ENCODE results near the gene C20orf202. TPM values are rescaled to one million over a fixed set of nuclear protein-coding genes. Genes with fewer than 3 reads are reported as not detected.

C20orf202 gene
- total RNA-seq, 1 experiment from 2014 or later = 0.22 TPM

DNA sequence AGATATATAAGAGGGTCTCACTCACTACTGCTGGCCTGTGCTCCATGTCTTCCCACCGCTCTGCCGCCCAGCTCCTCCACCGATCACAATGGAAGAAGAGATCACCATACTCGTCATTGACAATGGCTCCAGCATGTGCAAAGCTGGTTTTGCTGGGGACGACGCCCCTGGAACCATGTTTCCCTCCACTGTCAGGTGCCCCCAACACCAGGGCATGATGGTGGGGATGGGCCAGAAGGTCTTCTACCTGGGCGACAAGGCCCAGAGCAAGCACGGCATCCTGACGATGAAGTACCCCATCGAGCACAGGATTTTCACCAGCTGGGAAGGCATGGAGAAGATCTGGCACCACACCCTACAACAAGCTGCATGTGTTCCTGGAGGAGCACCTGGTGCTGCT, 42.8 kb upstream of the C20orf202 start:
- TF ChIP-seq JUN (CRISPR knock-in tag; IDR thresholded peaks at IDR 0.05) (no peak), GTF2I (CRISPR knock-in tag; conservative IDR thresholded peaks at IDR 0.05) (no peak), ZNF121 (CRISPR knock-in tag; IDR thresholded peaks at IDR 0.05) (no peak), ELF4 (CRISPR knock-in tag; IDR thresholded peaks at IDR 0.05; ENCODE audit: low read depth) (no peak)
- TF ChIP-seq, protein P1, sequence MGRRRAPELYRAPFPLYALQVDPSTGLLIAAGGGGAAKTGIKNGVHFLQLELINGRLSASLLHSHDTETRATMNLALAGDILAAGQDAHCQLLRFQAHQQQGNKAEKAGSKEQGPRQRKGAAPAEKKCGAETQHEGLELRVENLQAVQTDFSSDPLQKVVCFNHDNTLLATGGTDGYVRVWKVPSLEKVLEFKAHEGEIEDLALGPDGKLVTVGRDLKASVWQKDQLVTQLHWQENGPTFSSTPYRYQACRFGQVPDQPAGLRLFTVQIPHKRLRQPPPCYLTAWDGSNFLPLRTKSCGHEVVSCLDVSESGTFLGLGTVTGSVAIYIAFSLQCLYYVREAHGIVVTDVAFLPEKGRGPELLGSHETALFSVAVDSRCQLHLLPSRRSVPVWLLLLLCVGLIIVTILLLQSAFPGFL (CRISPR knock-in tag; IDR thresholded peaks at IDR 0.05; ENCODE audit: borderline replicate concordance) = no peak
- TF ChIP-seq, protein P2, sequence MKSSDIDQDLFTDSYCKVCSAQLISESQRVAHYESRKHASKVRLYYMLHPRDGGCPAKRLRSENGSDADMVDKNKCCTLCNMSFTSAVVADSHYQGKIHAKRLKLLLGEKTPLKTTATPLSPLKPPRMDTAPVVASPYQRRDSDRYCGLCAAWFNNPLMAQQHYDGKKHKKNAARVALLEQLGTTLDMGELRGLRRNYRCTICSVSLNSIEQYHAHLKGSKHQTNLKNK (CRISPR knock-in tag; IDR thresholded peaks at IDR 0.05) = no peak
- Mint-ChIP-seq H3K9me3 (no peaks in the 10 kb centered on the region), H3K27ac (no peak overlapping the region), H3K4me3 (no peak overlapping the region), H3K36me3 (peaks cover 41% of the 10 kb centered on the region), H3K27me3 (ENCODE audit: low read depth) (no peaks in the 10 kb centered on the region), H3K4me1 (no peaks in the 10 kb centered on the region)
- POLR2A ChIA-PET = no interaction called here
- CTCF ChIA-PET = interaction anchor here (0.5 kb wide), 1 partner anchor 277 kb away, joined by 3 read pairs; no protein-coding TSS in a partner anchor
- ATAC-seq = no peak
- DNase-seq (ENCODE audit: low spot score) = no peak

DNA sequence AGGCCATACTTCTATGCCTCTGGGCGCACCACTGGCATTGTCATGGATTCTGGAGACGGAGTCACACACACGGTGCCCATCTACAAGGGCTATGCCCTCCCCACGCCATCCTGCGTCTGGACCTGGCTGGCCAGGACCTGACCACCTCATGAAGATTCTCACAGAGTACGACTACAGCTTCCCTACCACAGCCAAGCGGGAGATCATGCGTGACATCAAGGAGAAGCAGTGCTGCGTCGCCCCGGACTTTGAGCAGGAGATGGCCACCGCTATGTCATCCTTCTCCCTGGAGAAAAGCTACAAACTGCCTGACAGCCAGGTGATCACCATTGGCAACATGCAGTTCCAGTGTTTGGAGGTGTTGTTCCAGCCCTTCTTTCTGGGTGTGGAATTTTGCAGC, 42.3 kb upstream of the C20orf202 start:
- ChIA-PET POLR2A (no interaction called here), CTCF (interaction anchor here (0.5 kb wide), 1 partner anchor 276 kb away, joined by 3 read pairs; no protein-coding TSS in a partner anchor)
- Mint-ChIP-seq H3K9me3 (no peaks in the 10 kb centered on the region), H3K27me3 (ENCODE audit: low read depth) (no peaks in the 10 kb centered on the region), H3K36me3 (peaks cover 42% of the 10 kb centered on the region), H3K4me1 (no peaks in the 10 kb centered on the region), H3K27ac (no peak overlapping the region), H3K4me3 (no peak overlapping the region)
- no peak for ATAC-seq
- TF ChIP-seq, protein P2 (CRISPR knock-in tag; IDR thresholded peaks at IDR 0.05) = no peak
- TF ChIP-seq RELA (CRISPR knock-in tag; IDR thresholded peaks at IDR 0.05; ENCODE audit: borderline replicate concordance) (no peak), TCF7 (CRISPR knock-in tag; IDR thresholded peaks at IDR 0.05; ENCODE audit: low read depth) (no peak), FOXK1 (CRISPR knock-in tag; IDR thresholded peaks at IDR 0.05) (no peak), GABPB1 (CRISPR knock-in tag; IDR thresholded peaks at IDR 0.05) (no peak), ZNF317 (CRISPR knock-in tag; IDR thresholded peaks at IDR 0.05; ENCODE audit: borderline replicate concordance, low read depth) (no peak), CREM (CRISPR knock-in tag; IDR thresholded peaks at IDR 0.05) (no peak), ZNF263 (CRISPR knock-in tag; IDR thresholded peaks at IDR 0.05; ENCODE audit: low read depth) (no peak), NFATC4 (CRISPR knock-in tag; IDR thresholded peaks at IDR 0.05) (no peak), ELF4 (CRISPR knock-in tag; IDR thresholded peaks at IDR 0.05; ENCODE audit: low read depth) (no peak), NFYB (CRISPR knock-in tag; conservative IDR thresholded peaks at IDR 0.05; ENCODE audit: low read depth) (no peak), EMX1 (CRISPR knock-in tag; IDR thresholded peaks at IDR 0.05) (no peak)
- TF ChIP-seq, protein P3, sequence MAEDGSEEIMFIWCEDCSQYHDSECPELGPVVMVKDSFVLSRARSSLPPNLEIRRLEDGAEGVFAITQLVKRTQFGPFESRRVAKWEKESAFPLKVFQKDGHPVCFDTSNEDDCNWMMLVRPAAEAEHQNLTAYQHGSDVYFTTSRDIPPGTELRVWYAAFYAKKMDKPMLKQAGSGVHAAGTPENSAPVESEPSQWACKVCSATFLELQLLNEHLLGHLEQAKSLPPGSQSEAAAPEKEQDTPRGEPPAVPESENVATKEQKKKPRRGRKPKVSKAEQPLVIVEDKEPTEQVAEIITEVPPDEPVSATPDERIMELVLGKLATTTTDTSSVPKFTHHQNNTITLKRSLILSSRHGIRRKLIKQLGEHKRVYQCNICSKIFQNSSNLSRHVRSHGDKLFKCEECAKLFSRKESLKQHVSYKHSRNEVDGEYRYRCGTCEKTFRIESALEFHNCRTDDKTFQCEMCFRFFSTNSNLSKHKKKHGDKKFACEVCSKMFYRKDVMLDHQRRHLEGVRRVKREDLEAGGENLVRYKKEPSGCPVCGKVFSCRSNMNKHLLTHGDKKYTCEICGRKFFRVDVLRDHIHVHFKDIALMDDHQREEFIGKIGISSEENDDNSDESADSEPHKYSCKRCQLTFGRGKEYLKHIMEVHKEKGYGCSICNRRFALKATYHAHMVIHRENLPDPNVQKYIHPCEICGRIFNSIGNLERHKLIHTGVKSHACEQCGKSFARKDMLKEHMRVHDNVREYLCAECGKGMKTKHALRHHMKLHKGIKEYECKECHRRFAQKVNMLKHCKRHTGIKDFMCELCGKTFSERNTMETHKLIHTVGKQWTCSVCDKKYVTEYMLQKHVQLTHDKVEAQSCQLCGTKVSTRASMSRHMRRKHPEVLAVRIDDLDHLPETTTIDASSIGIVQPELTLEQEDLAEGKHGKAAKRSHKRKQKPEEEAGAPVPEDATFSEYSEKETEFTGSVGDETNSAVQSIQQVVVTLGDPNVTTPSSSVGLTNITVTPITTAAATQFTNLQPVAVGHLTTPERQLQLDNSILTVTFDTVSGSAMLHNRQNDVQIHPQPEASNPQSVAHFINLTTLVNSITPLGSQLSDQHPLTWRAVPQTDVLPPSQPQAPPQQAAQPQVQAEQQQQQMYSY (CRISPR knock-in tag; IDR thresholded peaks at IDR 0.05) = no peak
- TF ChIP-seq, protein P4, sequence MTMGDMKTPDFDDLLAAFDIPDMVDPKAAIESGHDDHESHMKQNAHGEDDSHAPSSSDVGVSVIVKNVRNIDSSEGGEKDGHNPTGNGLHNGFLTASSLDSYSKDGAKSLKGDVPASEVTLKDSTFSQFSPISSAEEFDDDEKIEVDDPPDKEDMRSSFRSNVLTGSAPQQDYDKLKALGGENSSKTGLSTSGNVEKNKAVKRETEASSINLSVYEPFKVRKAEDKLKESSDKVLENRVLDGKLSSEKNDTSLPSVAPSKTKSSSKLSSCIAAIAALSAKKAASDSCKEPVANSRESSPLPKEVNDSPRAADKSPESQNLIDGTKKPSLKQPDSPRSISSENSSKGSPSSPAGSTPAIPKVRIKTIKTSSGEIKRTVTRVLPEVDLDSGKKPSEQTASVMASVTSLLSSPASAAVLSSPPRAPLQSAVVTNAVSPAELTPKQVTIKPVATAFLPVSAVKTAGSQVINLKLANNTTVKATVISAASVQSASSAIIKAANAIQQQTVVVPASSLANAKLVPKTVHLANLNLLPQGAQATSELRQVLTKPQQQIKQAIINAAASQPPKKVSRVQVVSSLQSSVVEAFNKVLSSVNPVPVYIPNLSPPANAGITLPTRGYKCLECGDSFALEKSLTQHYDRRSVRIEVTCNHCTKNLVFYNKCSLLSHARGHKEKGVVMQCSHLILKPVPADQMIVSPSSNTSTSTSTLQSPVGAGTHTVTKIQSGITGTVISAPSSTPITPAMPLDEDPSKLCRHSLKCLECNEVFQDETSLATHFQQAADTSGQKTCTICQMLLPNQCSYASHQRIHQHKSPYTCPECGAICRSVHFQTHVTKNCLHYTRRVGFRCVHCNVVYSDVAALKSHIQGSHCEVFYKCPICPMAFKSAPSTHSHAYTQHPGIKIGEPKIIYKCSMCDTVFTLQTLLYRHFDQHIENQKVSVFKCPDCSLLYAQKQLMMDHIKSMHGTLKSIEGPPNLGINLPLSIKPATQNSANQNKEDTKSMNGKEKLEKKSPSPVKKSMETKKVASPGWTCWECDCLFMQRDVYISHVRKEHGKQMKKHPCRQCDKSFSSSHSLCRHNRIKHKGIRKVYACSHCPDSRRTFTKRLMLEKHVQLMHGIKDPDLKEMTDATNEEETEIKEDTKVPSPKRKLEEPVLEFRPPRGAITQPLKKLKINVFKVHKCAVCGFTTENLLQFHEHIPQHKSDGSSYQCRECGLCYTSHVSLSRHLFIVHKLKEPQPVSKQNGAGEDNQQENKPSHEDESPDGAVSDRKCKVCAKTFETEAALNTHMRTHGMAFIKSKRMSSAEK (CRISPR knock-in tag; IDR thresholded peaks at IDR 0.05; ENCODE audit: borderline replicate concordance) = no peak
- TF ChIP-seq, protein P5, sequence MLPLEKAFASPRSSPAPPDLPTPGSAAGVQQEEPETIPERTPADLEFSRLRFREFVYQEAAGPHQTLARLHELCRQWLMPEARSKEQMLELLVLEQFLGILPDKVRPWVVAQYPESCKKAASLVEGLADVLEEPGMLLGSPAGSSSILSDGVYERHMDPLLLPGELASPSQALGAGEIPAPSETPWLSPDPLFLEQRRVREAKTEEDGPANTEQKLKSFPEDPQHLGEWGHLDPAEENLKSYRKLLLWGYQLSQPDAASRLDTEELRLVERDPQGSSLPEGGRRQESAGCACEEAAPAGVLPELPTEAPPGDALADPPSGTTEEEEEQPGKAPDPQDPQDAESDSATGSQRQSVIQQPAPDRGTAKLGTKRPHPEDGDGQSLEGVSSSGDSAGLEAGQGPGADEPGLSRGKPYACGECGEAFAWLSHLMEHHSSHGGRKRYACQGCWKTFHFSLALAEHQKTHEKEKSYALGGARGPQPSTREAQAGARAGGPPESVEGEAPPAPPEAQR (CRISPR knock-in tag; IDR thresholded peaks at IDR 0.05) = no peak
- TF ChIP-seq, protein P6, sequence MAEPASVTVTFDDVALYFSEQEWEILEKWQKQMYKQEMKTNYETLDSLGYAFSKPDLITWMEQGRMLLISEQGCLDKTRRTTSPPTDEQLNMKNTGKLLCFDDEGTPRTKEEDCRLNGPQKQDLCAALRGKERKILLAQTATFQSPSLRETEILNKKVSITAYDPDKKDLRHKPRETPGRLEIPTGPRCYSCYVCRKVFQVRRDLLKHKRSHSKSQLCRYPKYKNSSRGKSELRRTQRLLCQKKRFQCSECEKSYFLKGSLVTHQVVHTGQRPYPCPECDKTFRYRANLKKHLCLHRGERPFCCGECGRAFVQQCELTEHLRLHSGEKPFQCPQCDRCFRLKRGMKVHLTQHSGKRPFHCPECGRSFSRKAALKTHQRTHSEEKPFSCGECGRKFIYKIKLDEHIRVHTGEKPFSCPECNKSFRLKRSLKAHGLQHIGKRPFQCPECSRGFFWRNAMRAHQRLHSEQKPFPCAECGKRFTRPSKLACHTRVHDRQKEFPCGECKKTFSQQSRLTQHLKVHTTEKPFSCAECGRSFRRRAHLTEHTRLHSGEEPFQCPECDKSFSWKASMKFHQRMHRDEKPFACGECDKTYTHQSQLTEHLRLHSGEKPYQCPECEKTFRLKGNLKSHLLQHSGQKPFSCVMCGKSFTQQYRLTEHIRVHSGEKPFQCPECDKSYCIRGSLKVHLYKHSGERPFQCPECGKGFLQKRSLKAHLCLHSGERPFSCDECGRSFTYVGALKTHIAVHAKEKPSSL (CRISPR knock-in tag; conservative IDR thresholded peaks at IDR 0.05) = no peak
- TF ChIP-seq, protein P7, sequence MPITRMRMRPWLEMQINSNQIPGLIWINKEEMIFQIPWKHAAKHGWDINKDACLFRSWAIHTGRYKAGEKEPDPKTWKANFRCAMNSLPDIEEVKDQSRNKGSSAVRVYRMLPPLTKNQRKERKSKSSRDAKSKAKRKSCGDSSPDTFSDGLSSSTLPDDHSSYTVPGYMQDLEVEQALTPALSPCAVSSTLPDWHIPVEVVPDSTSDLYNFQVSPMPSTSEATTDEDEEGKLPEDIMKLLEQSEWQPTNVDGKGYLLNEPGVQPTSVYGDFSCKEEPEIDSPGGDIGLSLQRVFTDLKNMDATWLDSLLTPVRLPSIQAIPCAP (CRISPR knock-in tag; IDR thresholded peaks at IDR 0.05) = no peak
- no peak for DNase-seq (ENCODE audit: low spot score)

Measured in WTC11 (cell line).